Activated CD4-positive, CD25-positive, alpha-beta regulatory T cell (primary cell): ENCODE measurements around the gene NDUFA5.

Experiments
- DNase-seq, 4 experiments: peaks; one replicate each; lab custom pipeline; 2025; lab: John Stamatoyannopoulos, UW

Gene NDUFA5

GRCh38 chr7:123557398-123558288 is at the start of gene NDUFA5:
Gene NDUFA5 (minus strand): TSS chr7:123557818. CDS start chr7:123557795, 23 bp downstream.
- peak; percentile 83 to 91 (median 89) for DNase-seq

GRCh38 chr7:123604739-123605138 is 47.1 kb upstream of the NDUFA5 start:
- DNase-seq = no peak

GRCh38 chr7:123602648-123603047 is 45.0 kb upstream of the NDUFA5 start:
- no peak for DNase-seq

DNA sequence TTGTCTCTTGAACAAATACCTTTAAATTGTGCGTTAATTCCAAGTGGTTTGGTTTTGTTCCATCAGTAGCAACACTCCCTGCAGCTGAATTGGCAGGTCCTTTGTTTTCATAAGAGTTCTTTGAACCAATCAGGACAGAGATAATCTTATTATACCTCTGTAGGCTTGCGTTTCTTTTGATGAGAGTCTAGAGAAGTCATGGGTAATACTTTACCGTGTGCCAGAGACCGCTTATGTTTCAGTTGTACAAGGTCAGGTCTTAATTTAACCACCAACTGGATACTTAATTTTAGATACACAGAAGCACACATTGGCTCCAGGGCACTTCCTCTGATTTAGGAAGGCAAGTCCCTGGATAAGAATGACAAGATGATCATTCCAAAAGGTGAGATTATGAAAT is 43.9 kb upstream of the NDUFA5 start, which contains the start of gene ASB15:
Gene ASB15, plus strand, starts transcription at position 292 of the 400 bp plus-strand sequence. CDS start 12,682 bp downstream, outside the sequence.
- no peak for DNase-seq

- DNase-seq = no peak
Measured at GRCh38 chr7:123600876-123601275, 43.3 kb upstream of the NDUFA5 start.

DNA sequence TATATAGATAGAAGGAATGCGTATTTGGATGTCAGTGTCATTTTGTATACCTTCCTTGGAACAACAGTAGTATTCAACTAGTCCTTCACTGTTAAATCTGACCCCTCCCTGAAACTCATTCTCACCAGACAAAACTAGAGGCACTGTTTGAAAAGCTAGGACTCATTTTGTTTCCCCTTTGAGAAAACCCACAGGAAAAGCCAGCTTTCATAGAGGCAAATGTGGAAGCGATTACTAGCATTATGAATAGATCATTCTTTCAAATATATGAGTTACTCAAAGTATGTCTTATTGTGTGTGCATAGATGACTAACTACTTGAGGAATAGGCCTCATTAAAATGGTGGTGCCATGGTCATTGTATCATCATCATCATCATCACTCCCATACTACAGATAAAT is 42.1 kb upstream of the NDUFA5 start:
- no peak for DNase-seq

DNA sequence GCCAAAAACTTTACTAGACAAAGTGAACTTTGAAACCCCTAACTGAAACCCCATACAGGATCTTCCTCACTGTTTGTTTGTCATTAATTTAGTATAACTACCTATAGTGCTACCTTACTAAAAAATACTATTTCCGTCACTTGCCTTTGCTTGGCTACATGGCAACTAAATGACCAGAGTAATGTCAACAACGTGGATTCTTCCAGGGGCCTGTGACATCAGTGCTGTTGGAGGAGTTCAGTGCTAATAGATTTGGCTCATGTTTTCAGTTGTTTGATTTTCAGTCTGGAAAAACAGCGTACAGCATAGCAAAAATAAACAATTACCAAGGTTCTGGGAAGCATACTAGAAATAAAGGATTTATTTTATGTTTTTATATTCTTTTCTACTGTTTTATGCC is 41.0 kb upstream of the NDUFA5 start:
- no peak for DNase-seq

GRCh38 chr7:123594813-123595241 is 37.2 kb upstream of the NDUFA5 start:
- DNase-seq = no peak

DNA sequence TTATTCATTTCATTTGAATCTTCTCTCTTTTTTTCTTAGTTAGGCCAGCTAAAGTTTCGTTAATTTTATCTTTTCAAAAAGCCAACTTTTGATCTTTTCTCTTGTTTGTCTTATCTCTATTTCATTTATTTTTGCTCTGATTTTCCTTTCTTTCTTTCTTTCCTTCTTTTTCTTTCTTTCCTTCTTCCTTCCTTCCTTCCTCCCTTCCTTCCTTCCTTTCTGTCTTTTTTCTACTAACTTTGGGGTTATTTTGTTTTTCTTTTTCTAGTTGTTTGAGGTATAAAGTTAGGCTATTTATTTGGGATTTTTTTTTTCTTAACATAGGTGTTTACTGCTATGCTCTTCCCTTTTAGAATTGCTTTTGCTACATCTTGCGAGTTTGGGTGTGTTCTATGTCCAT is 30.8 kb upstream of the NDUFA5 start:
- DNase-seq = no peak

GRCh38 chr7:123583821-123584220 is 26.2 kb upstream of the NDUFA5 start:
- DNase-seq = no peak

DNA sequence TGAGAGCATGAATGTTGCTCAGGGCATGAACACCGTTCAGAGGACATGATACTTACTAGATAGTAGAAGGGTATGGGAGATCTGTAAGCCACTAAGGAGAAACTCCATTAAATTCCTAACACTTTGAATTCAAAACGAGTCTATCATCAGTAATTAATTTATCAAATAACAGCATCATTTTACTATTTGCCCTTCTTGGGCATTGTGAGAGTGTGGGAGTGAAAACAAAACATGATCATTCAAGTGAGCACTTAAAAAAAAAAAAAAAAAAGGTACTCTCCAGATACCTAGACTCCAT is 23.5 kb upstream of the NDUFA5 start:
- no peak for DNase-seq

GRCh38 chr7:123580406-123581161 is 23.0 kb upstream of the NDUFA5 start:
- no peak for DNase-seq

DNA sequence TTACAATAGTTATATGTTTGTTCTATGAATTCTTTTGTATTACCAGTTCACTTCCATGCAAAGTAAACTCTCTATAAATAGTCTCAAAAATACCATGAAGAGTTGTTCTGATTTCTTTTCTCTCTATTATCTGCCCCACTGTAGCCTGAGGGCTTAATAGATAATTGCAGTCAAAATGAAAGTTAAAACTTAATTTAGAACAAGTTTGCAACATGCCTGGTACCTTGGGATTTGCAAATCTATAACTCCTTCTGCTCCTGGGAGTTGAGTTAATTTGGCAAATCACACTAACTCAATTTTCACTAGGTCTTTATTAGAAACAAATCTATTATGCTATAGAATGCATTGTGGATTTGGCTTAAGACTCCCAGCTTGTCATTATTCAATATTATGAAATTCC is 21.8 kb upstream of the NDUFA5 start:
- DNase-seq = no peak

GRCh38 chr7:123573896-123574467 is 16.4 kb upstream of the NDUFA5 start:
- no peak for DNase-seq

DNA sequence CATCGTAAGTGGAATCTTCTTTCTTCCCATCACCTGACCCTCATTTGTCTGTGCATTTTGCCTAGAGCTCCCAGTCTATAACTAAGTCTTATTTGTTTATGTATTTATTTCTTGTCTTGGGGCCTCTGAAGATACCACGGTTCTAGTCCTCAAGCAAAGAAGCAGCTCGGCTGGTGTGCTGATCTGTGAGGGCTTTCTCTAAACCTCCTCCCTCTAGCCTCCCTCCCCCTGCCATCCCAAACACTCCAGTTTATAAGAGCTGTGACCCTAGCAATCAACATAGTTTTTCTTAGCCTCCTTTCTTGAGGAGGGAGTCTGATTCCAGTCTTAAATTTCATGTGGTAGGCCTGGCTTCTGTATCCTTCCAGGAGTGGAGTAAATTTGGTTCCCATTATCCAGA is 15.7 kb upstream of the NDUFA5 start:
- DNase-seq = no peak

GRCh38 chr7:123571684-123572083 is 14.1 kb upstream of the NDUFA5 start:
- no peak for DNase-seq

GRCh38 chr7:123571187-123571586 is 13.6 kb upstream of the NDUFA5 start:
- DNase-seq = no peak

DNA sequence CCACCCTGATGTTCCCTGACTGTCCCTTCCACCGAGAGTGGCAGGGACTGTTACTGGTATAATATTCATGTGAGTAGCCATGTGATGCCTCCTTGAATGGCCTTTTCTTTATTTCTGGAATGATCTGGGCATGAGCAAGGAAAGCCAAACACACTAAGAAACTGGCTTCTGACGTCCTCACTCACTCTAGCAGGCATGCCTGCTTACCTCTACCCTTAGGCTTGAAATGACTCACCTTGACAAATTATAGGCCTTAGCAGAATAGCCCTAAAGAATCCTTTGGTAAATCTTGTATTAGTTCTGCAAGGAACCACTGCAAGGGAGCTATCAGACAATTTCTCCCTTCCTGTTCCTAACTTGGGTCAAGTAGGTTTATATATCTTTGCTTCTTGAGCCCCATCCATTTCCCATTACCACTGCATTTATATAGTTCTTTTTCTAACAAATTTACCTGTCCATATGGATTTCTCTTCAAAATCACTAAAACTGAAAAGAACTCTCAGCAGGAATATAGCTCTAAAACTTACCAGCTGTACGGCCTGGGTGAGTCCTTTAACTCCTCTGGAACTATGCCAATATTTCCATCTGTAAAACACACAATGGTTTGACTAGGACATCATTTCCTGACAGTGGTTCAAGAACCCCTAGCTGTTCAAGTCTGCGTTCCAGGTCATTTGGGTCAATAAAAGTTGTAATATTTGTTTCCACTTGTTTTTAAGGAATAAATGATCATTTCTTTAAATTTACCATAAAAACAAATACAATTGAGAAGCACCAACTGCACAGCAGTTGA is 13.0 kb upstream of the NDUFA5 start:
- DNase-seq = no peak

DNA sequence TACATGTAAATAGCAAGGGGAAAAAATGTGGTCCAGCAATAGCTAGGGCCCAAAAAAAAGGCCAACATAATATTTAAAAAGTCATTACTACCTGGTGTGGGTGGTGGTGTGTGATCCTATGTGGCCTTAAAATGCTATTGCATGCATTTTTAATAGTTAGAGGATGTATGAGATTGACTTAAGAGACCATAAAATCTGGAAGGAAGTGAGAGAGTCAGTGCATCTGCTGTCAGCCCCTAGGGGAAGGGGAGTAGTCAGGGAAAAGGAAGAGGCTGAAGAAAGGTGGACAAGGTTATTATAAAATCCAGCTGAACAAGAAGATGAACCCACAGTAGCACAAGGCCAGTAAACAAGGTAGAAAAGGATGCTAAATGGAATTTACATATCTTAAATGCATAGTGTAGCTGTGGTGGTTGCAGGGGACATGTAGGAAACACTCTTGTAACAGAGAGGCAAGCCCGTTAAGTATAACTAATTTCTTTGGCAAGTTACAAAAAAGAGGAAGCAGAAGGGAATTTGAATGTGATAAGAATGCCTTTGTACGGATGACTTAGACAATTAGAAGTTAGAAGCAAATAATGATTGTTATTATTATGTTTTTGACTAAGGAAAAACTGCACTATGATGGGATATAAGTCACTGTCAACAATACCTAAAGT is 11.9 kb upstream of the NDUFA5 start:
- no peak for DNase-seq

GRCh38 chr7:123562121-123562520 is 4.5 kb upstream of the NDUFA5 start:
- no peak for DNase-seq

DNA sequence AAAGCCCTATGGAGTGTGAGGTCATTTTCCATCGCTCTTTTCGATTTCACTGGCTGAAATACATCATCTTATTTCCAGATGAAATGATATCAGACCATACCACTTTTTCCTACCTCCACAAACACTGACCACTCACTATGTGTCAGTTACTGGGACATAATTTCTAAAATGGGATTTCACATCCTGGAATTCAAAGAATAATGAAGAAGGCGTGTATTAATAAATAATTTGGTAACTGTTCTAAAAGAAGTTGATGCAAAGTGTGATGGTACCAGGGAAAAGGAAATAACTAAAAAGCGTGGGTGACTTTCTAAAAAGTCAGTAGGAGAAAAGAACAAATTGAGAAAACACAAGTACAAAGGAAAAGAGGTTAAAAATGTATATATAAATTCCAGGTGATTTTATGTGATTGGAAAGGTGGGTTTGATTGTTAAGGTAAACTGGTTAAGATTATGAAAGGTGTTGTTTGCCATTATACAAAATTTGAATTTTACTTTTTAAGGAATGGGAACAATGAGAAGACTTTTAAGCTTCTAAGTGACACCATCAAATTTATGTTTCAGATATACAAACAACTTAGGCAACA is 764 bp upstream of the NDUFA5 start:
- no peak for DNase-seq
